NOMO-1 treated with DMSO at 0.1 percent for 48 hours (cell line): ENCODE results near the gene ARNT2.
A peak's percentile ranks its signal among the peaks of the same experiment; 100 is the strongest.

Source experiments
- DNase-seq: peaks from one replicate; lab custom pipeline; 2025; ENCODE audit not compliant: unreplicated experiment; lab: John Stamatoyannopoulos, UW

The ARNT2 gene

DNA sequence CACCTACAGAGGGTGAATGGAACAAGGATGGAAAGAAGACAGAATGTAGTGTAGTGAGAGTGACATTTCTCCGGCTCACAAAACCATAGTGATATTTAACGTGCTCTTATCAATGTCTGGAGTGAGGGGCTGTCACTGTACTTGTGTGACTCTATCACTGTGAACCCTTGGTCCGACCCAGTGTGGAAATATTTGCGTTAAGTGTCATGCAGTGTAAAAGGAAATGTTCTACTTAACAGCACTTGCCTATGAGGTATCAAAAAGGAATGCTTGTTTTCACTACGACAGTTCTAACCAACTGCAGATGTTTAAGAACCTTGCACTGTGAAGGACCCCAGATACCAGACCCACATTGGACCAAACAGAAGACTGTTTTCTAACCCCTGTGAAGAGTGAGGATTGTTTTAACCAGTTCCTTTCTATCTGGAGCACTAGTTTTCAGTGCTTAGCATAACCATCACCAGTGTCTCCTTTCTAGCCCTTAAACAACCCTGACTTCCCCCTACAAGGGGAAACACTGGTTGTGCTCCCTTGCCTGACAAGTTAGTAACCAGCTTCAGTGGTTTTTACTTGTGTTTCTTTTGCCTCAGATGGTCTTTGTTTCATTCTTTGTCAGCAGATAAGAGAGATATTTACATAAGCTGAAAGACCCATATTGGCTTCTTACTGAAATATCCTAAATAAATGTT is 146.2 kb downstream of the ARNT2 start:
- DNase-seq: no peak

DNA sequence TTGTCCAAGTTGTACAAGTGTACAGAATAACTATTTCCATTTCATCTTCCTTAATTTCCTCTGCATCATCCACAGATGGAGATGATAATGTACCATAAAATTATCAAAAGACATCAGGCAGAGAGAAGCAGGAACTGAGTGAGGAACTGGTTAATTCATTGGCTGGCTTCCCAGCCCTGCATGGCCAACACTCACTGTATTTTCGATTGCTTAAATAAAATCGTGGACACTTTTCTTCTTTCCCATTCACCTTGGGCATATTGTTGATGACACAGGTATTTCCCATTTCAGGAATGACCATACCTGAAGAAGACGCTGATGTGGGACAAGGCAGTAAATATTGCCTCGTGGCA is 146.7 kb downstream of the ARNT2 start:
- DNase-seq: no peak

DNA sequence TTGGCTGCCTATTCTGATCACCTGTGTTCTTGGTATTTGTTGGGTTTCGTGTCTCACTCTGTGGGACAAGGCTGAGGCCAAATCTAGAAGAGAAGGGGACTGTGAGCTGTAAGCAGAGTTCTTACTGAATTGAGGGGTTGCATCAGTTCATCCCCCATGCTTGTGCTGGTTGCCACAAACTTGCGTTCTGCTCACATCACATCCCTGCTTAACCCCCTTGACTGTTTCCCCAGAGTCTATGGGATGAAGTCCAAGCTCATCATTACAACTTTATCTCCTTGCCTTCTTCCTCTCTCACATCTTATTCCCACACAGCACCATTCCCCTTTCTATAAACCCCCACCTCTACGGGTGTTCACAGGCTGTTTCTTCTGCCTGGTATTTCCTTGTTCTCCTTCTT is 147.2 kb downstream of the ARNT2 start:
- no peak for DNase-seq

DNA sequence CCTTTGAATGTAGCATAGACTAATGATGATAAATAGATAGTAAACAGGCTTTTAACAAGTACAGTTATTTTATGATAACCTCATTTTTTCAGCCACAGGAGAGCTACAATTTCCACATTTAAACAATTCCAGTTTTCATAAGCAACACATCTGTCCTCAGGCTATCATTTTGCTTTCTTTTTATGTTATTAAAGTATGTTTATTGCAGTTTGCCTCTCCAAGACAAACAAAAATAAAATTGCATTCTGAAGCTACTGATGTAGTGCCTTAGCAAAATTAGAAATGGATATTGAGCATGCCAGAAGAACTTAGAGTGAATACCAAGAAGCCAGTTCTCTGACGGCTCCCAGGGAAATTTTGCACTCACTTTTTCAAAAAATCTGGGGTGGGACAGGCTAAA is 150.4 kb downstream of the ARNT2 start:
- no peak for DNase-seq

DNA sequence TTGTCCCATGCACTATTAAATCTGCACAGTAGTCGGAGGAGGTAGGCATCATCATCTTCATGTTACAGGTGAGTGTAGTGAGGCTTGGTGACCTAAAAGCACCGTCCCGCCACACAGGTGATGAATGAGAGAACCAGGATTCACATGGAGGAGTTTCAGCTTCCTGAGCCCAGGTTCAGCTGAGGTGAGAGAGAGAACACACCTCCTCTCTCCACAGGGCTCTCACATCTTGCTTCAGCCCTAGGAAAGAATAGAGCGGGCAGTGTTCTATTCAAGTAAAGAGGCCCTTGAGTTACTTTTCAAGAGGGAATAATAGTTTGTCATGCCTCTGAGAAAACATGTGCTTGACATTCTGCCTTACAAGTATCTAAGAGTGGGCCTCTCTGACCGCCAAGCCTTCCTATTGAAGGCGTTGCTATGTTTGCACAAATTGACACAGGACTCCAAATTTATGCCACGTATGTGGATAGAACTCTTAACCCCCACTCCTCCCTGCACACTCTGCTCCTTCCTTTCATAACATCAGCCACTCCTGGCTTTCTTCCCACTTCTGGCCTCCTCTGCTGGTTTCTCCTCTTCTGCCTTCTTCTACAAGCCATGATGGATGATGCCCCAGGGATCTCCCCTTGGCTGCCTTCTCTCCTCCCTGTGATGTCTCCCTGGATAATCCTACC is 152.6 kb downstream of the ARNT2 start:
- no peak for DNase-seq

DNA sequence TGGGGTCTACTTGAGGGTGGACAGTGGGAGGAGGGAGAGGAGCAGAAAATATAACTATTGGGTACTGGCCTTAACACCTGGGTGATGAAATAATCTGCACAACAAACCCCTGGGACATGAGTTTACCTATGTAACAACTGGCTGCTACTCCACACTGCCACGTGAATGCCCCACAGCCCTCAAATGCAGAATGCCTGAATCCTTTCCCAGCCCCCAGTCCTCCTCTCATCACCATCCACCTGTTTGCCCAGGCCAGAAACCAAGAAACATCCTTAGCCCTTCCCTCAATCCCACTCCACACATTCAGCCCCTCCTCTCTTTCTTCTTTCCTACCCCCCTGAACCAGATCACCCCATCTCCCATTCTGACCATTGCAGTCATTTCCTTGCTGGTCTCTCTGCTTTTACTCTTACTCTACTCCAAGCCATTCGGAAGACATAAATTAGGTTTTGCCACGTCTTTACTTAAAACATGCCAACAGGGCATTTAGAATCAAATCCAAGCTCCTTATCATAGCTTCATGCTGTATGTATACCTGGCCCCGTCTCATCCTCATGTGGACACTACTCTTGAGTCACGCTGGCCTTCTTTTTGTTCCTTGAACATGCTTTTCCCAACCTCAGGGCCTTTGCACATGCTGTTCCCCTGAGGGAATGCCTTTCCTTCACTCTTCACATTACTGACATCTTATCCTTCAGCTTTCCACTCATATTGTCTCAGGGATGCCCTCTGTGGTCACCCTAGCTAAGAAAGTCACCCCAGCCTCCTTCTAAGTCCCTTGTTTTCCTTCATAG is 153.5 kb downstream of the ARNT2 start:
- no peak for DNase-seq

DNA sequence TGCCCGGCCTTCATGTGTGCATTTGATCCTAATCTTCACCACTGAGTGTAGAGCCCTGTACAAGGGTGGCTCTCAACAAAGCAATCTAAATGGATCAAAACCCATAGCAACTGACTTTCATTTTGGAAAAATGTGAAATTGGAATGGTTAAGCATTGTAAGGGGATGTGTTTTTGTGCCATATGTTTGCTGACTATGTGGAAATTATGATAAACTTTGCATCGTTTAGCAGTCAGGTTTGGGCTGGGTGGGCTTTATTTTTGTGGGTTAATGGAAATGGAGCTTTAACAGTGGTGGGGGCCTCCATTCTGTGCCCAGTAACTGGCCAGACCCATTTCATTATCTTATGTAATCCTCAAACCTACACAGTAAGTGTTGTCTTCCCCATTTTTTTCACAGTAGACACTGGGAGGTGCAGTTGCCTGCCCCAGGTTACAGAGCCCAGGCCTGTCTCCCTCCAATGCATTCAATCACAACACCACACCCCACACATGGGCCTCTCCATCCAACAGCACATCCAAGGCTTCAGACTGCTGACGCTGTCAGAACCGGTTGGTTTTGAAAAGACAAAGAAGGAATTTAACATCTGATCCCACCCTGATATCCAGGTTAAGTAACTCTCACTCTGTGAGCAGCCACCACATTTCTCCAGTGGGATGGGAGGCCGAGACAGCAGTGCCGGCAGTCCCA is 154.6 kb downstream of the ARNT2 start:
- DNase-seq: no peak

DNA sequence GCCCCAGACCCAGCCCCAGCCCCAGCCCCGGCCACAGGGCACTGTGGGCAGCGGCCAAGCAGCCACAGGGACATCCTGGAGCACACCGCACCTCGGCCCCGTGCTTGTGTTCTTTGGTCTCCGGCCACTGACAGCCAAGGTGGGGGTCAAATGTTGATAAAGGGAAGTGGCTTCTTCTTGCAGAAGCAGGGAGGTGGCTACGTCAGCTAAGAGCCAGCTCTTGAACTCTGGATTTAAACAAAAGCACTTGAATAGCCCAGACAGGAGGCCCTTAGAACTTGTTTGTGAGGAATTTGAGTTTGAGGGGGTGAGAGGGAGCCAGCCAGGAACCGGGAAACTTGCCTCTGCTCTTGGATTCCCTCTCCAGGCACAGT is 155.1 kb downstream of the ARNT2 start:
- no peak for DNase-seq

DNA sequence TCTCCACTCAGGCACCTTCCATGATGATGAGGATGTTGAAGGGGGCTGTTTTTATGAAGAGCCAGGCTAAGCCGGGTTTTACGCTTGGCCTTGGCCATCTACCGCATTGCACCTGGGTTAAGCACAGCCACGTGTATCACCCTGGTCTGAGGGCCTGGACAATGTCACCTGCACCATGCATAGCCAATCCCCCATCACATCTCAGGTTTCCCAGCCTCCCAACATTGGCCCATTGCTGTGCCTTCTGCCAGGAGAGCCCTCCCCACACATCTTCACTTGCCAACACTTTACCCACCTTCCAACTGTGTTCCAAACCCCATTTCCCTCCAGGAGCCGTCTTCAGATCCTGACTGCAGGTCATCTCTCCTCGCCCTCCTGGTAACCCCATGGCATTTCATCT is 155.6 kb downstream of the ARNT2 start:
- DNase-seq: no peak

DNA sequence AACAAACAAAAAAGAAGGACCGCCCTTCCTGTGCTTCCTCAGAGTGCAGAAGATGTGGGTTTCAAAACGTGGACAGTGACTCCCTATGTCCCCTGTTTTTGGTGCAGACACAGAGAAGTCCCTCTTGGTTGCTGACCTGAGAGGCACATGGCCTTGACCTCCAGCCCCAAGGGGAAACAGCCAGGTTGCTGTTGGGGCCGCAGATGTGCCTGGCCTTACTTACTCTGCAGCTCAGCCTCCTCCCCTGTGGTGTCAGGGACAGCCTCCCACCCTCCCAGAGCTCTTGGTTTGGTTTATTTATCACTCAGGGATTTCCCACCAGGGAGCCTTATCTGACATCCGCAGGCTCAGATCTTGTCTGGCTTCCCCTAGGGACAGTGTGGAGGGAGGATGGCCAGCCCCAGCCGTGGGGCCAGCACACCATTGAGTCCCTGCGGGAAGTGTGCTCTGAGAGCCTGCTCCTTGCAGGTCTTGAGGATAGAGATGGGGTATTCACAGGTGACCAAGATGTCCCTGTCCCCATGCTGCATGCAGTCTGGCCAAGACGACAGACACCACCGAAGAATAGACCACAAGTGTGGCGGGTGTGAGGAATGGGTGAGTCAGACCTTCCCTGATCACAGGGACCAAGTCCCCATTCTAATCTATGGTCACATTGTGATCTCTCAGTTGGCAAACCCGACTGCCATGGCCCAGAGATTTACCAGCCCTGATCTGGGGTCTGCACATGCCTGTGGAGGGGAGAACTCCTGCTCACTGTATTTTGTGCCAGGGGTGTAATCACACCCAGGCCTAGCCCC is 156.6 kb downstream of the ARNT2 start:
- DNase-seq: no peak

DNA sequence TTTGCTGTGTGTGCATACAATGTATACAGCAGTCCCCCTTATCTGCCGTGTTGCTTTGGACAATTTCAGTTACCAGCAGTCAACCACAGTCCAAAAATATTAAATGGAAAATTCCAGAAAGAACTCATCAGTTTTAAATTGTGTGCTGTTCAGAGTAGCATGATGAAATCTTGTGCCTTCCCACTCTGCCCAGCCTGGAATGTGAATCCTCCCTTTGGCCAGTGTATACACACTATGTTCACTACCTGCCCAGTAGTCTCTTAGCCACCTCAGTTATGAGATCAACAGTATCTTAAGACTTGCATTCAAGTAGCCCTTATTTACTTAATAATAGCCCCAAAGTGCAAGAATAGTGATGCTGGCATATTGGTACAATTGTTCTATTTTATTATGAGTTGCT is 157.3 kb downstream of the ARNT2 start:
- DNase-seq: no peak

DNA sequence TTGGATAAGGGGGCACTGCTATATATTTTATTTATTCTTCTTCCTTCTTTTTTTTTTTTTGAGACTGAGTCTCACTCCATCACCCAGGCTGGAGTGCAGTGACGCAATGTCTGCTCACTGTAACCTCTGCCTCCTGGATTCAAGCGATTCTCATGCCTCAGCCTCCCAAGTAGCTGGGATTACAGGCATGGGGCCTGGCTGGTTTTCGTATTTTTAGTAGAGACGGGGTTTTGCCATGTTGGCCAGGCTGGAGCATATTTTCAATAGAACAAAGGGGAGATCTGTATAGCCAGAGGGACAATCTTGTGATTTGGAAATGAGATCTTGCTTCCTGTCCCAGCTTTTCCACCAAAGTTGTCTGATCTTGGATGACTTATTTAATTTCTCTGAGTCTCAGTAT is 157.9 kb downstream of the ARNT2 start:
- DNase-seq: no peak

DNA sequence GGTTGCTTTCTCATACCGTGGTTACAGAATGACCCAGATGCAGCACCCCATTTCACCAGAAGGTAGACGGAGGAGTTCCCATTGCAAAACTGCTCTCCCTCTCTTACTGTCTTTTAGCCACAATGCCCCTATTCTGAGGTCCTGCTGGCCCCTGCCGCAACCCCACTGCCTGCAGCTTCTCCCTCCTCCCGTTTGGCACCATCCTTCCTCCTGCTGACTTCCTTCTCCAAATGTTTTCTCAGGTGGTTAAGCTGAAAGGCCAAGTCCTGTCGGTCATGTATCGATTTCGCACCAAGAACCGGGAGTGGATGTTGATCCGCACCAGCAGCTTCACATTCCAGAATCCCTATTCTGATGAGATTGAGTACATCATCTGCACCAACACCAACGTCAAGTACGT is 158.7 kb downstream of the ARNT2 start:
- DNase-seq: no peak

DNA sequence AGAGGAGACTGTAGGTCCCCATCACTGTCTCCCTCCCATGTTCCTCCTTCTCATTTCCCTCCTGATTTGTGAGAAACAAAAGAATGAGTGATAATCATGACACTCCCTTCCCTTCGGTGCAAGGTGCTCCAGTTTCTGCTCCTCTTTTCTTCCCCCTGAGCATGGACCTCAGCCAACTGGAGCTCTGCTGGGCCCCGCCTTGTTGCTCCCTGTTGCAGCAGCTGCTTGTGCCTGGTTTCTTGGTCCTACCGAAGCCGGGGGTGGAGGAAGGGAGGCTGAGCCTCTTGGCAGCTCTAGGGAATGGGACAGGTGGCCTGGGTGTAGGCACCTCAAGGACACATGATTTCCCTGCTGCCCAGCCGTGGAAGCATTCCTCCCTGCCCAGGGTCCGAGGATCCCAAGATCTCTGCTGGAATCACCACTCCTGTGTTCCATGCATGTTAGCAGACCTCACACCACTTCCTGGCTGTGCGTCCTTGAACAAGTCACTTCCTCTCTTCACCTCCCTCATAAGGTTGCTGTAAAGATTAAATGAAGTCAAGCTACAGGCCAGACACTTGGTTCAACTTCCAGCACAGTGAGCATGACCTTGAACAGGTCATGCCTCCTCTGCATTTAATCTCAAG is 159.3 kb downstream of the ARNT2 start:
- no peak for DNase-seq

DNA sequence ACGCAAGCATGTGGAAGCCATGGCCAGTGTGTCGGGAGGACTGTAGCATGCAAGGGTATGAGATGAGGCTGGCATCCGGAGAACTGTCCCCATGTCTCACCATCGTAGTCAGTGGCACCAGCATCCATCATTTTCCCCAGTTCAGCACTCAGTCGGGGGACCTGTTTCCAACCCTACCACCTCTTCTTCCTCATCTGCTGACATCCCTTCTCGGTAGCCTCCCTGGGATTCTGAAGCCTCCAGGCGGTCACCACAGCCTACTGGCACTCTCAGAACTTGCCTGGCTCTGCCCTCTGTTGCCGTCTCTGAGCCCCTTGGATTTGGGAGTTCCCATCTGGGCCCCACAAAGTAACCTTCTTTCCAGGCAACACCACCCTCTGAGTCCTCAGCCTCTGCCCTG is 159.9 kb downstream of the ARNT2 start:
- DNase-seq: no peak

DNA sequence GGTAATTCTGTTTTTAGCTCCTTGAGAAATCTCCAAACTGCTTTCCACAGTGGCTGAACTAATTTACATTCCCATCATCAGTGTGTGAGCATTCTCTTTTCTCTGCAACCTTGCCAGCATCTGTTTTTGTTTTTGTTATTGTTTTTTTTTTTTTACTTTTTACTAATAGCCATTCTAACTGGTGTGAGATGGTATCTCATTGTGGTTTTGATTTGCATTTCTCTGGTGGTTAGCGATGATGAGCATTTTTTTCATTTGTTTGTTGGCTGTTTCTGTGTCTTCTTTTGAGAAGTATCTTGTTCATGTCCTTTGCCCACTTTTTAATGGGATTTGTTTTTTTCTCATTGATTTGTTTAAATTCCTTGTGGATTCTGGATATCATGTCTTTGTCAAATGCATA is 161.2 kb downstream of the ARNT2 start:
- DNase-seq: no peak

DNA sequence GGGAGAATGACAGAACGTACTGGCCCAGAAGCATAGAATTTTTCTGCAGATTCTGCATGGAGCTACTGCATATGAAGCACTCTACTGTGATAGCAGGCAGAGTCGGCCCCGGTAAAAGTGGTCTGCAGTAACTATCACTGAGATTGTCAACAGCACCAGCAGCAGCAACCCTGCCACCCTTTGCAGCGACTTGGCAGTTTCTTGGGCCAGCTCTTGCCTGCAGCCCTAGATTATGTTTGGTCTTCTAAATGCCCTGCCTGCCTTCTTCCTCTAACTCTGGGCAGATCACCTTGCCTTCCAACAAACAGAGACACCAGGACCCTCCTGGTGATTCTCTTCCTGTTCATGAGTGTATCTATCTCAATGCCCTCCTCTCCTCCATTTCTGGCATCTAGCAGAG is 161.8 kb downstream of the ARNT2 start:
- DNase-seq: no peak

DNA sequence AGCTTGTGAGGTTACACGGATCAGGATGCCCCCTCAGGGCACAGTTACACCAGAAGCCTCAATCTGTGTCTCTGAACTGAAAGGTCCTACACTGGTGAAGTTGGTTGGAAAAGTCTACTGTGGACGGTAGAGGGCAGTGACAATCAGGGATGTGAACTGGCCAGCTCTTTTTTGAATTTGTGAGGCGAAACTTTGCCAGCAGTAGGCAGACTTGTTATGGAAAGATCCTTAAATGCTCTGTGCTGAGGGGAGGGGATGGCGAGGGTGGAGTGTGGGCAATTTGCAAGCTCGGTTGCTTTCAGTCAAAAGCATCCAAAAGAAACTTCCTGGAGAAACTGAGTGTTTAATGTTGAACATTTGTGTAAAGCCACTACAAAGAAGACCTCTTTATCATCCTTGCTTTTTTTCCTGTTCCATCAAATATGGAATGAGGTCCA is 163.6 kb downstream of the ARNT2 start:
- peak; percentile 72 for DNase-seq

DNA sequence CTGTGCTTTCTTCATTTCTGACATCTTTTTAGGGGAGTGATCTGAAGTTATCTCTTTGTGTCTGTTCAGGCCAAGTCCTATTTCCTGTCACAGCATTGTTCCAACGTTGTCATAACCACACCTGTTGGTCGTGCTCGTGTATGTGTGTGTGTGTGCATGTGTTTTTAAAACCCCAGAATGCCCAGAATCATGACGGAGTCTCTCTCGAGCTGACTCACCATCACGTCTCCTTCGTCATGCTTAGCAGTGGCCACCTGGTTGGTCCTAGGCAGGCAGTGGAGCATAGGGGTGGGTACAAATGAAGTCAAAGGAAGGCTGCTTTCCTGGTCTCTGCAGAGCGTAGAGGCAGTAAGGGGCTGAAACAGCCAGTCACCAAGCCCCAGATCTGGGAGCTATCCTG is 164.1 kb downstream of the ARNT2 start:
- DNase-seq: no peak

DNA sequence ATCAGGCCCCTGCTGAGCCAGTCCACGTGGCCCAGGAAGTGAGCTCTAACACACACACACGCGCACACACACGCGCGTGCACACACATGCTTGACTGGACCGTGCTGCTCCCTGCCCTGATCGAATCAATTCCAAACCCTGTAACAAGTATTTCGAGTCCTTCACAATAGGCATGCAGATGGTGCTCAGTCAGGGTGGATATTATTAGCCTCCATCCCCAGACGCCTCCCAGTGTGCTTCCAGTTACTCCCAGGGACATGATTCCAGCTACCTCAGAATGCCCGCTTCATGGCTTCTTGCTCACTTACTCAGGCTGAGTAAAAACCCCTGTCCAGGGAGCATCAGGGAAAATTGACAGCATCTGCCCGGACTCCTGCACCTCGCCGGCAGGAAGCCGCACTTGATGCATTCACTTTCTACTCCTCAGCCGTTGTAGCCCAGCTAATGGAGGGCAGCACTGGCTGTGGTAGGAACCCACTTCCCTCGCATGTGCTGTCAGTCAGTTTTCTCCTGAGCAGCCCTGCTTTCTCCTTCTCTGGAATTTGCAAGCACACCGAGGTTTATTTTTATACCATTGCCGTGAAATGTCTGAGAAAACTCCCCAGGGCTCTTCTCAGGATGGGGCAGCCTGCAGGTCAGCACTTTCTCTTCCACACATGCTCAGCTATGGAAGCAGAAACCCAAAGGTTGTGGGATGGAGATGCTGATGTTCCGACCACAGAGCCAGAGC is 164.9 kb downstream of the ARNT2 start:
- DNase-seq: no peak
